Measurements from ENCODE around the gene FAM186B.

Gene FAM186B

GRCh38 chr12:49588721-49589516 is 16.5 kb downstream of the FAM186B start:
- in situ Hi-C loops (cut with MboI; ENCODE audit: low sequenced_read_pairs, unreplicated experiment): no loop called here
- DNase-seq (ENCODE audit: low spot score): no peak
- no peak for TF ChIP-seq CTCF (IDR thresholded peaks at IDR 0.05; ENCODE audit: borderline replicate concordance, control extremely low read depth, extremely low read depth, insufficient read depth, missing control alignments)

GRCh38 chr12:49588281-49588680 is 17.2 kb downstream of the FAM186B start:
- in situ Hi-C loops (cut with MboI; ENCODE audit: low sequenced_read_pairs, unreplicated experiment): no loop called here

GRCh38 chr12:49587174-49587908 is 18.1 kb downstream of the FAM186B start:
- in situ Hi-C loops (cut with MboI; ENCODE audit: low sequenced_read_pairs, unreplicated experiment): no loop called here
- DNase-seq (ENCODE audit: low spot score): no peak
- no peak for TF ChIP-seq CTCF (IDR thresholded peaks at IDR 0.05; ENCODE audit: borderline replicate concordance, control extremely low read depth, extremely low read depth, insufficient read depth, missing control alignments)

More at GRCh38 chr12:49588281-49588680, 17.2 kb downstream of the FAM186B start:
- no peak for TF ChIP-seq CTCF (IDR thresholded peaks at IDR 0.05; ENCODE audit: borderline replicate concordance, control extremely low read depth, extremely low read depth, insufficient read depth, missing control alignments)
- DNase-seq (ENCODE audit: low spot score): no peak

- no peak for DNase-seq (ENCODE audit: low spot score)
- in situ Hi-C loops (cut with MboI; ENCODE audit: low sequenced_read_pairs, unreplicated experiment): no loop called here
- no peak for TF ChIP-seq CTCF (IDR thresholded peaks at IDR 0.05; ENCODE audit: borderline replicate concordance, control extremely low read depth, extremely low read depth, insufficient read depth, missing control alignments)
Observed at GRCh38 chr12:49585477-49586459, 19.7 kb downstream of the FAM186B start.

GRCh38 chr12:49584591-49584990 is 20.8 kb downstream of the FAM186B start:
- TF ChIP-seq CTCF (IDR thresholded peaks at IDR 0.05; ENCODE audit: borderline replicate concordance, control extremely low read depth, extremely low read depth, insufficient read depth, missing control alignments): no peak
- in situ Hi-C loops (cut with MboI; ENCODE audit: low sequenced_read_pairs, unreplicated experiment): no loop called here
- no peak for DNase-seq (ENCODE audit: low spot score)

Data from GM13976 (cell line).